ENCODE results near the gene IQGAP3. TPM values are rescaled to one million over a fixed set of nuclear protein-coding genes. Genes with fewer than 3 reads are reported as not detected.
A peak's percentile ranks its signal among the peaks of the same experiment; 100 is the strongest.

The IQGAP3 gene
- polyA plus RNA-seq, 1 donor from 2014 or later: not detected

GRCh38 chr1:156481527-156481926 is 90.8 kb downstream of the IQGAP3 start:
- TF ChIP-seq REST (IDR thresholded peaks at IDR 0.05; ENCODE audit: borderline replicate concordance) (no peak), CTCF (IDR thresholded peaks at IDR 0.05; ENCODE audit: poor library complexity, severe bottlenecking) (no peak), MXI1 (conservative IDR thresholded peaks at IDR 0.05; ENCODE audit: poor library complexity, severe bottlenecking) (no peak), RAD21 (conservative IDR thresholded peaks at IDR 0.05) (no peak), TAF1 (IDR thresholded peaks at IDR 0.05; ENCODE audit: low read depth) (no peak), SMC3 (conservative IDR thresholded peaks at IDR 0.05; ENCODE audit: poor library complexity) (no peak), EZH2 (IDR thresholded peaks at IDR 0.05; ENCODE audit: borderline replicate concordance, insufficient read depth, low read length, poor library complexity, severe bottlenecking) (no peak), POLR2AphosphoS5 (IDR thresholded peaks at IDR 0.05) (no peak), EP300 (conservative IDR thresholded peaks at IDR 0.05; ENCODE audit: poor library complexity, severe bottlenecking) (no peak)
- H3K79me2 ChIP-seq (replicated peaks; ENCODE audit: insufficient read depth, low read length): peaks cover 25% of the 10 kb centered on the region
- no peaks in the 10 kb centered on the region for H3K9me3 ChIP-seq (ENCODE audit: low read length)
- no peaks in the 10 kb centered on the region for H3K27me3 ChIP-seq (ENCODE audit: insufficient read depth, low read depth, low read length)
- no peak overlapping the region for H2AFZ ChIP-seq (ENCODE audit: low read depth, low read length)
- H3F3A ChIP-seq (ENCODE audit: insufficient read depth, low read length, poor library complexity, severe bottlenecking): no peaks in the 10 kb centered on the region
- H3K4me3 ChIP-seq (ENCODE audit: low read length): no peak overlapping the region
- H3K27ac ChIP-seq (ENCODE audit: low read length): no peak overlapping the region
- no peak overlapping the region for H3K4me2 ChIP-seq (ENCODE audit: low read length)
- no peak overlapping the region for H3K9ac ChIP-seq (ENCODE audit: low read length)
- H3K36me3 ChIP-seq (ENCODE audit: insufficient read depth, low read length): peaks cover 7% of the 10 kb centered on the region
- H4K20me1 ChIP-seq (ENCODE audit: insufficient read depth): no peaks in the 10 kb centered on the region
- H3K9me2 ChIP-seq (ENCODE audit: insufficient read depth, low read length): no peaks in the 10 kb centered on the region

GRCh38 chr1:156480411-156481192 is 91.8 kb downstream of the IQGAP3 start:
- Histone ChIP-seq H3F3A (ENCODE audit: insufficient read depth, low read length, poor library complexity, severe bottlenecking) (no peaks in the 10 kb centered on the region), H3K27ac (ENCODE audit: low read length) (no peak overlapping the region), H3K9me2 (ENCODE audit: insufficient read depth, low read length) (no peaks in the 10 kb centered on the region), H3K4me3 (ENCODE audit: low read length) (no peak overlapping the region), H3K79me2 (replicated peaks; ENCODE audit: insufficient read depth, low read length) (peaks cover 17% of the 10 kb centered on the region), H3K9ac (ENCODE audit: low read length) (no peak overlapping the region), H2AFZ (ENCODE audit: low read depth, low read length) (no peak overlapping the region), H3K36me3 (ENCODE audit: insufficient read depth, low read length) (peaks cover 8% of the 10 kb centered on the region), H3K27me3 (ENCODE audit: insufficient read depth, low read depth, low read length) (no peaks in the 10 kb centered on the region), H3K9me3 (ENCODE audit: low read length) (no peaks in the 10 kb centered on the region), H3K4me2 (ENCODE audit: low read length) (no peak overlapping the region), H4K20me1 (ENCODE audit: insufficient read depth) (no peaks in the 10 kb centered on the region)
- no peak for TF ChIP-seq REST (IDR thresholded peaks at IDR 0.05; ENCODE audit: borderline replicate concordance)
- TF ChIP-seq SMC3 (conservative IDR thresholded peaks at IDR 0.05; ENCODE audit: poor library complexity): peak; percentile 83
- TF ChIP-seq CTCF (IDR thresholded peaks at IDR 0.05; ENCODE audit: poor library complexity, severe bottlenecking): peak; percentile 70
- TF ChIP-seq EZH2 (IDR thresholded peaks at IDR 0.05; ENCODE audit: borderline replicate concordance, insufficient read depth, low read length, poor library complexity, severe bottlenecking): no peak
- peak; percentile 70 for TF ChIP-seq RAD21 (conservative IDR thresholded peaks at IDR 0.05)
- TF ChIP-seq TAF1 (IDR thresholded peaks at IDR 0.05; ENCODE audit: low read depth): no peak
- TF ChIP-seq MXI1 (conservative IDR thresholded peaks at IDR 0.05; ENCODE audit: poor library complexity, severe bottlenecking): no peak
- TF ChIP-seq POLR2AphosphoS5 (IDR thresholded peaks at IDR 0.05): no peak
- no peak for TF ChIP-seq EP300 (conservative IDR thresholded peaks at IDR 0.05; ENCODE audit: poor library complexity, severe bottlenecking)
